ENCODE results near the gene PLEKHA5.

GRCh38 chr12:19301223-19301622 lies 171.7 kb downstream of the PLEKHA5 start:
- TF ChIP-seq CTCF (IDR thresholded peaks at IDR 0.05) (no peak), RCOR1 (IDR thresholded peaks at IDR 0.05; ENCODE audit: low read length) (no peak), RAD21 (IDR thresholded peaks at IDR 0.05; ENCODE audit: low read length) (no peak), POLR2AphosphoS5 (IDR thresholded peaks at IDR 0.05; ENCODE audit: low read depth, low read length) (no peak), SIN3A (IDR thresholded peaks at IDR 0.05; ENCODE audit: borderline replicate concordance, low read depth, low read length) (no peak), REST (IDR thresholded peaks at IDR 0.05; ENCODE audit: low read depth, low read length) (no peak), RFX5 (IDR thresholded peaks at IDR 0.05; ENCODE audit: low read length) (no peak), EZH2phosphoT487 (IDR thresholded peaks at IDR 0.05; ENCODE audit: borderline replicate concordance, low read depth) (no peak), USF2 (IDR thresholded peaks at IDR 0.05; ENCODE audit: borderline replicate concordance, low read depth, low read length) (no peak), EP300 (IDR thresholded peaks at IDR 0.05; ENCODE audit: borderline replicate concordance in 1 of 2, low read depth in 1 of 2, low read length in 1 of 2) (no peak), NRF1 (IDR thresholded peaks at IDR 0.05; ENCODE audit: low read depth, low read length) (no peak), TCF12 (IDR thresholded peaks at IDR 0.05) (no peak), YY1 (IDR thresholded peaks at IDR 0.05; ENCODE audit: low read depth) (no peak)
